CD4-positive, alpha-beta T cell (primary cell): ENCODE data around the gene MS4A6A. TPM values are rescaled to one million over a fixed set of nuclear protein-coding genes. Genes with fewer than 3 reads are reported as not detected.
"Not testable (repeated sequence)": the region's sequence is repeated elsewhere in the genome, so short reads cannot be mapped to it uniquely, and the experiment has no call there.

Experiments
- ATAC-seq: fragments of 200-7000 bp; cut with Tn5 transposase; one replicate; pipeline ENCODE4 v1.10.0; 2022; ENCODE audit warnings: mild to moderate bottlenecking; ENCODE audit not compliant: poor library complexity
- CTCF ChIA-PET: fragments of 350-600 bp; sonication (Branson Sonifier 250); formaldehyde crosslinking; loops from one replicate; lab custom pipeline; 2021; ENCODE audit warnings: antibody characterized with exemption, inconsistent platforms; lab: Charles Lee
- POLR2A ChIA-PET: fragments of 350-600 bp; sonication (Branson Sonifier 250); formaldehyde crosslinking; loops from one replicate; lab custom pipeline; 2021; ENCODE audit warnings: antibody characterized with exemption, inconsistent platforms; lab: Charles Lee
- DNase-seq, 14 experiments: peaks; one replicate each; pipeline ENCODE4 v3.0.0-alpha.2; 2013 to 2020; ENCODE audit warnings: mixed read lengths in 2 of 14
- H3K27ac ChIP-seq, 2 donors: one replicate each; pipeline versions ENCODE4 v1.5.1 to v1.7.0; 2013; ENCODE audit warnings: low read length in 2 of 2, low read depth in 1 of 2, mild to moderate bottlenecking in 1 of 2
- H3K27me3 ChIP-seq, 2 experiments: 1 replicate in 1 of 2; 2 replicates in 1 of 2; pipeline versions ENCODE4 v1.6.1 to v1.7.0; 2013; ENCODE audit warnings: low read length in 2 of 2, control low read depth in 1 of 2, mild to moderate bottlenecking in 1 of 2, moderate library complexity in 1 of 2; ENCODE audit not compliant: insufficient read depth in 2 of 2, control insufficient read depth in 1 of 2
- H3K36me3 ChIP-seq: one replicate; pipeline ENCODE4 v1.6.1; 2013; ENCODE audit warnings: low read length, control low read depth; ENCODE audit not compliant: insufficient read depth
- H3K4me1 ChIP-seq: one replicate; pipeline ENCODE4 v1.6.1; 2013; ENCODE audit warnings: low read length, control low read depth; ENCODE audit not compliant: insufficient read depth
- H3K4me3 ChIP-seq: one replicate; pipeline ENCODE4 v1.5.1; 2013; ENCODE audit warnings: mild to moderate bottlenecking, low read length, moderate library complexity
- H3K9me3 ChIP-seq, 2 experiments: 1 replicate in 1 of 2; 2 replicates in 1 of 2; pipeline versions ENCODE4 v1.6.1 to v1.7.0; 2013; ENCODE audit warnings: low read length in 2 of 2, mild to moderate bottlenecking in 2 of 2, control low read depth in 1 of 2, moderate library complexity in 1 of 2; ENCODE audit not compliant: control insufficient read depth in 1 of 2, insufficient read depth in 1 of 2
- H3K27ac Mint-ChIP-seq: one replicate; pipeline ENCODE4 v1.8.0; 2020; ENCODE audit warnings: mixed read lengths
- H3K27me3 Mint-ChIP-seq: one replicate; pipeline ENCODE4 v1.8.0; 2021; ENCODE audit warnings: mixed read lengths
- H3K36me3 Mint-ChIP-seq: one replicate; pipeline ENCODE4 v1.8.0; 2021; ENCODE audit warnings: low read depth, mixed read lengths
- H3K4me1 Mint-ChIP-seq: one replicate; pipeline ENCODE4 v1.8.0; 2021; ENCODE audit warnings: low read depth, mixed read lengths
- H3K4me3 Mint-ChIP-seq: one replicate; pipeline ENCODE4 v1.8.0; 2020; ENCODE audit warnings: mild to moderate bottlenecking, mixed read lengths
- H3K9me3 Mint-ChIP-seq: one replicate; pipeline ENCODE4 v1.8.0; 2020; ENCODE audit warnings: mixed read lengths
- CTCF ChIP-seq: fragments of 200-600 bp; IDR thresholded peaks from one replicate; pipeline ENCODE4 v1.8.0; 2022; ENCODE audit warnings: antibody characterized with exemption, mild to moderate bottlenecking
- intact Hi-C, 2 experiments: fragments of 100-400 bp; cut with DNase I in 1 of 2; cut with micrococcal nuclease in 1 of 2; formaldehyde crosslinking; loops; one replicate each; pipeline versions ENCODE4 v1.15.1 to v1.9.0; 2023 to 2025; cut with DNase I, micrococcal nuclease
- total RNA-seq, 174 experiments: library from RNA in 2 of 174; stranded (reverse) in 2 of 174; gene quantifications; one replicate each; pipeline ENCODE4 v1.2.3 and lab custom pipeline; 2021 to 2026

MS4A6A gene
- total RNA-seq, 2 experiments from 2014 or later = 3.3 TPM

DNA sequence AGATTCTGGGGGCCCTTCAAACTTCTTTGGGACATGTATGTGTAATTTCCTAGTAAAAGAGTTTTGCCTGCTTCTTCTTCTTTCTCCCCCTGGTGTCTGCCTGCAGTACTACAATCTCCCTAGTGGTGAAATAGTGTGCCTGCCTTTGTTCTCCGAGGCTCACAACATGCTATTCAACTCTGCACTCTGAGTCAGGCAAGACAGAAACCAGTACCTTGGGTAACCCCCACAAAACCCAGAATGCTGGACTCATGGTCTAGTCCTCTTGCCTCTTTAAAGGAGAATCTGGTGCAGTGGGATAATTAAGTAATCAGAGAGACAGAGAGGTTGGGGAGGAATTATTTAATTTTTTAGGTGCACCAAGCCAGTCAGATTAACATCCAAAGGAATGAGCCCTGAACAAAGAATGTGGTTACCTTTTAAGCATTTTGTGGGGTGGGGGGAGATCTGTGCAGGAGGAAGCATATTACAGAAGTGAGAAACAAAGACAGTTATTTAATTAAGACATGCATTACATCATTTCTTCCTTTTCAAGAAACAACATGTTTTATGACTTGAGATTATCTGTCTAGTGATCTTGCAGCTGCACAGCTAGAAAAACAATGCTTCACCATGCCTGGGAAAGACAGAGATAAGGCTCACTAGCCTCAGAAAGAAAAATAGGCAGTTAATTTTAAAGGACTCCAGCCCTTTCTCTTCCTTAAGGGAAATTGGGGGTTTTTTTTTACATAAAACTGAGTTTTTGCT, 11.0 kb upstream of the MS4A6A start:
- Mint-ChIP-seq H3K4me1 (peaks cover 26% of the 10 kb centered on the region), H3K27me3 (peaks cover 10% of the 10 kb centered on the region), H3K36me3 (no peaks in the 10 kb centered on the region), H3K9me3 (no peaks in the 10 kb centered on the region), H3K27ac (peak overlapping the region; percentile 80), H3K4me3 (peak overlapping the region; percentile 3)
- Histone ChIP-seq H3K4me1 (no peaks in the 10 kb centered on the region), H3K36me3 (no peaks in the 10 kb centered on the region), H3K9me3 (no peaks in the 10 kb centered on the region), H3K27ac (no peak overlapping the region), H3K27me3 (no peaks in the 10 kb centered on the region), H3K4me3 (no peak overlapping the region)
- intact Hi-C loops = loop anchor here (1.0 to 5.0 kb wide), 3 partner anchors 371 to 442 kb away; no protein-coding TSS in a partner anchor
- ChIA-PET POLR2A (no interaction called here), CTCF (interaction anchor here (0.6 kb wide), 1 partner anchor 21 kb away, joined by 3 read pairs; no protein-coding TSS in a partner anchor)
- peak; percentile 93 for ATAC-seq
- peak; percentile 82 for TF ChIP-seq CTCF
- DNase-seq = peak; percentile 3 to 70 (median 42)

DNA sequence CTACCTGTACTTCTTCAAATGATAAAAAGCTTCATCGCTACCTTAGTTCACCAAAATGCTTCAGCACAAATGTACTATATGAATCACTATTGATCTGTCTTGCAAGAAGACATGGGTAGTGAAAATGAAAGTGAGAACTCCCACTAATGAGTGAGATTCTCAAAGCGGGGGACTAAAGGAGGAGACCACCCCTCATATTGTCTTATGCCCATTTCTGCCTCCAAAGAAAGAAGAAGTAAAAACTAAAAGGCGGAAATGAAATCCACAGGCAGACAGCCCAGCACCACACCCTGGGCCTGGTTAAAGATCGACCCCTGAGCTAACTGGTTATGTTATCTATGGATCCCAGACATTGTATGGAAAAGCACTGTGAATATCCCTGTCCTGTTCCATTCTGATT, 9.7 kb upstream of the MS4A6A start:
- DNase-seq, H3K9me3 ChIP-seq, H3K27me3 ChIP-seq, H3K27ac ChIP-seq, H3K4me3 Mint-ChIP-seq, ATAC-seq, H3K36me3 ChIP-seq, H3K36me3 Mint-ChIP-seq, H3K9me3 Mint-ChIP-seq, POLR2A ChIA-PET, H3K27ac Mint-ChIP-seq, H3K4me3 ChIP-seq, H3K4me1 ChIP-seq, CTCF ChIA-PET: not testable (repeated sequence)
- peaks cover 26% of the 10 kb centered on the region for H3K4me1 Mint-ChIP-seq
- intact Hi-C loops = loop anchor here in 1 of 2 experiments (5.0 kb wide), 2 partner anchors 370 to 440 kb away; no protein-coding TSS in a partner anchor
- peaks cover 10% of the 10 kb centered on the region for H3K27me3 Mint-ChIP-seq

GRCh38 chr11:60188481-60188880, 5.6 kb upstream of the MS4A6A start:
- H3K9me3 Mint-ChIP-seq, H3K4me1 ChIP-seq, DNase-seq, H3K27ac Mint-ChIP-seq, H3K9me3 ChIP-seq, H3K36me3 Mint-ChIP-seq, H3K27me3 ChIP-seq, H3K27ac ChIP-seq, CTCF ChIA-PET, H3K36me3 ChIP-seq, ATAC-seq, POLR2A ChIA-PET, H3K4me1 Mint-ChIP-seq, H3K4me3 ChIP-seq, intact Hi-C loops, H3K4me3 Mint-ChIP-seq, H3K27me3 Mint-ChIP-seq: not testable (repeated sequence)

DNA sequence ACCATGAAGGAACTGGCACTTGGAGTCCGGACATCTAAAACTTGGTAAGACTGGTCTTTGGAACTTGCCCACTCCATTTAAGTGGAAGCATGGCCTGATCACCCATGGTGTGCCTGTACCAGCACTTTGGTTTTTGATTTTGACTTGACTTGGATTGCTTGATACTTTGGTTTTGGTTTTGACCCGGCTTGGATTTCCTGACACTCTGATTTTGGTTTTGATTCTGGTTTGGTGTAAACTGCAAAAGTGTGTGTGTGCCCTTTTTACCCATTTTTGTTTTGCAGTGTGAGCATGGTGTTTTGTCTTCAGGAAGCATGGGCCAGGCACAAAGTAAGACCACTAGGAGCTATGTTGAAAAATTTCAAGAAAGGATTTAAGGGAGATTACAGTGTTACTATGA, 3.2 kb upstream of the MS4A6A start:
- not testable (repeated sequence) for H3K27me3 Mint-ChIP-seq, H3K27ac ChIP-seq, ATAC-seq

GRCh38 chr11:60185512-60185827, 2.6 kb upstream of the MS4A6A start:
- H3K36me3 Mint-ChIP-seq, H3K9me3 ChIP-seq, H3K4me3 ChIP-seq, H3K27me3 ChIP-seq, CTCF ChIA-PET, H3K4me1 Mint-ChIP-seq, H3K36me3 ChIP-seq, POLR2A ChIA-PET, H3K27me3 Mint-ChIP-seq, DNase-seq, H3K9me3 Mint-ChIP-seq, H3K4me3 Mint-ChIP-seq, H3K27ac ChIP-seq, H3K27ac Mint-ChIP-seq, ATAC-seq, H3K4me1 ChIP-seq, intact Hi-C loops: not testable (repeated sequence)

More for the DNA sequence above, 3.2 kb upstream of the MS4A6A start:
- H3K27me3 ChIP-seq, H3K27ac Mint-ChIP-seq, H3K4me3 ChIP-seq, H3K9me3 ChIP-seq, intact Hi-C loops, DNase-seq, H3K4me1 Mint-ChIP-seq, H3K4me3 Mint-ChIP-seq, H3K4me1 ChIP-seq, CTCF ChIA-PET, H3K36me3 Mint-ChIP-seq, POLR2A ChIA-PET, H3K9me3 Mint-ChIP-seq, H3K36me3 ChIP-seq: not testable (repeated sequence)
